BJ (cell line): ENCODE measurements around the gene MARK3. TPM values are rescaled to one million over a fixed set of nuclear protein-coding genes. Genes with fewer than 3 reads are reported as not detected.

Source experiments
- CTCF ChIA-PET: fragments of 350-600 bp; formaldehyde crosslinking; extraction: SDS; loops from one replicate; lab custom pipeline; 2021; ENCODE audit warnings: antibody characterized with exemption, inconsistent platforms; lab: Yijun Ruan, JAX
- POLR2A ChIA-PET: fragments of 300-600 bp; sonication (Branson Sonifier 250); formaldehyde crosslinking; extraction: SDS; loops from one replicate; lab custom pipeline; 2021; ENCODE audit warnings: antibody characterized with exemption; lab: Charles Lee
- DNase-seq: peaks from one replicate; pipeline ENCODE4 v3.0.0-alpha.2; 2011; ENCODE audit warnings: low read depth
- H3K27me3 ChIP-seq: 2 replicates; pipeline ENCODE4 v1.6.0; 2011; ENCODE audit warnings: low read length; ENCODE audit not compliant: control insufficient read depth, insufficient read depth
- H3K36me3 ChIP-seq: 2 replicates; pipeline ENCODE4 v1.5.1; 2011; ENCODE audit warnings: low read length; ENCODE audit not compliant: control insufficient read depth, insufficient read depth
- H3K4me3 ChIP-seq: 2 replicates; pipeline ENCODE4 v1.5.1; 2011; ENCODE audit warnings: low read depth, mild to moderate bottlenecking, control low read depth, low read length
- CTCF ChIP-seq: IDR thresholded peaks from 2 replicates; pipeline ENCODE4 v1.5.1; 2011; ENCODE audit warnings: low read depth, mild to moderate bottlenecking, control low read depth, inconsistent platforms, low read length, moderate library complexity; ENCODE audit not compliant: insufficient read depth
- polyA plus RNA-seq: library from polyadenylated mRNA; depleted of rRNA; stranded (reverse); fragments of >200 nt; gene quantifications from 2 replicates; pipeline ENCODE4 v1.2.3, GENCODE V29; 2011

MARK3 gene
- polyA plus RNA-seq, 1 experiment: 73.9 TPM

GRCh38 chr14:103547455-103547940 is 162.3 kb downstream of the MARK3 start:
- H3K4me3 ChIP-seq: no peak overlapping the region
- ChIA-PET POLR2A (no interaction called here), CTCF (interaction anchor here (0.5 to 15.2 kb wide), 14 partner anchors 9 to 117 kb away, joined by 3 to 228 read pairs (median 6); partner anchors contain the start of genes CKB and TRMT61A)
- H3K36me3 ChIP-seq: no peaks in the 10 kb centered on the region
- no peaks in the 10 kb centered on the region for H3K27me3 ChIP-seq
- TF ChIP-seq CTCF: no peak
- DNase-seq: no peak

- no peaks in the 10 kb centered on the region for H3K27me3 ChIP-seq
- no peaks in the 10 kb centered on the region for H3K36me3 ChIP-seq
- DNase-seq: no peak
- ChIA-PET CTCF (interaction anchor here (1.6 to 15.2 kb wide), 4 partner anchors 9 to 47 kb away, joined by 8 to 228 read pairs (median 53); partner anchors contain the start of gene CKB), POLR2A (no interaction called here)
- no peak overlapping the region for H3K4me3 ChIP-seq
- no peak for TF ChIP-seq CTCF
Observed at GRCh38 chr14:103547941-103548462, 162.8 kb downstream of the MARK3 start.

- no peak for TF ChIP-seq CTCF
- CTCF ChIA-PET: interaction anchor here (1.9 to 15.2 kb wide), 3 partner anchors 8 to 47 kb away, joined by 14 to 228 read pairs (median 92); partner anchors contain the start of gene CKB
Observed at GRCh38 chr14:103548463-103549351, 163.5 kb downstream of the MARK3 start.

GRCh38 chr14:103549361-103550311 is 164.4 kb downstream of the MARK3 start:
- no peak for TF ChIP-seq CTCF
- POLR2A ChIA-PET: no interaction called here
- CTCF ChIA-PET: interaction anchor here (15.2 kb wide), 1 partner anchor 31 kb away, joined by 228 read pairs; the partner anchor contains the start of gene CKB
- H3K27me3 ChIP-seq: no peaks in the 10 kb centered on the region
- no peaks in the 10 kb centered on the region for H3K36me3 ChIP-seq
- H3K4me3 ChIP-seq: no peak overlapping the region
- DNase-seq: no peak

More at GRCh38 chr14:103548463-103549351, 163.5 kb downstream of the MARK3 start:
- no peak overlapping the region for H3K4me3 ChIP-seq
- no peak for DNase-seq
- no peaks in the 10 kb centered on the region for H3K27me3 ChIP-seq
- POLR2A ChIA-PET: no interaction called here
- no peaks in the 10 kb centered on the region for H3K36me3 ChIP-seq
